HepG2 (cell line): ENCODE results near the gene GSC2. TPM values are rescaled to one million over a fixed set of nuclear protein-coding genes. Genes with fewer than 3 reads are reported as not detected.

Experiments used
- HES4 ChIP-seq: sonication (generic); formaldehyde crosslinking; IDR thresholded peaks from 2 replicates; pipeline ENCODE4 v1.9.0; 2021; ENCODE audit warnings: mild to moderate bottlenecking, missing genetic modification reagents, borderline replicate concordance
- HHEX ChIP-seq: IDR thresholded peaks from 2 replicates; pipeline ENCODE4 v1.6.1; 2016; ENCODE audit warnings: control low read depth
- HNRNPUL1 ChIP-seq: fragments of 200-400 bp; formaldehyde crosslinking; IDR thresholded peaks from 2 replicates; pipeline ENCODE4 v1.6.1; 2017; ENCODE audit warnings: low read depth, mild to moderate bottlenecking, low read length, moderate library complexity
- KAT7 ChIP-seq: IDR thresholded peaks from 2 replicates; pipeline ENCODE4 v1.6.1; 2018; ENCODE audit warnings: borderline replicate concordance, missing compliant biosample characterization
- KMT2A ChIP-seq: sonication (generic); formaldehyde crosslinking; IDR thresholded peaks from 2 replicates; pipeline ENCODE4 v1.4.0; 2020; ENCODE audit warnings: missing genetic modification reagents
- PHF5A ChIP-seq: IDR thresholded peaks from one replicate; pipeline ENCODE4 v1.6.1; 2018; ENCODE audit warnings: low read depth, missing genetic modification reagents; ENCODE audit not compliant: unreplicated experiment
- RBFOX2 ChIP-seq: fragments of 200-400 bp; formaldehyde crosslinking; IDR thresholded peaks from 2 replicates; pipeline ENCODE4 v1.6.1; 2017; ENCODE audit warnings: low read depth, mild to moderate bottlenecking, low read length
- SNRNP70 ChIP-seq: fragments of 200-400 bp; formaldehyde crosslinking; IDR thresholded peaks from 2 replicates; pipeline ENCODE4 v1.6.1; 2017; ENCODE audit warnings: mild to moderate bottlenecking, low read depth, low read length, moderate library complexity
- ZBTB8A ChIP-seq: sonication (generic); formaldehyde crosslinking; IDR thresholded peaks from 2 replicates; pipeline ENCODE4 v1.4.0; 2020; ENCODE audit warnings: mild to moderate bottlenecking, low read depth, missing genetic modification reagents, borderline replicate concordance
- ZFP1 ChIP-seq: IDR thresholded peaks from 2 replicates; pipeline ENCODE4 v1.6.1; 2016
- ZFYVE20 ChIP-seq: sonication (generic); formaldehyde crosslinking; IDR thresholded peaks from 2 replicates; pipeline ENCODE4 v1.8.0; 2023; ENCODE audit warnings: low read depth, mild to moderate bottlenecking, moderate library complexity, missing genetic modification reagents, borderline replicate concordance
- ZNF430 ChIP-seq: sonication (generic); formaldehyde crosslinking; IDR thresholded peaks from 2 replicates; pipeline ENCODE4 v1.9.0; 2021; ENCODE audit warnings: mild to moderate bottlenecking, missing genetic modification reagents
- ZNF569 ChIP-seq: sonication (generic); formaldehyde crosslinking; IDR thresholded peaks from 2 replicates; pipeline ENCODE4 v1.5.0; 2020; ENCODE audit warnings: mild to moderate bottlenecking, missing genetic modification reagents, moderate library complexity, borderline replicate concordance
- polyA plus RNA-seq, 8 experiments: library from polyadenylated mRNA; depleted of rRNA in 3 of 8; stranded (reverse) in 7 of 8; unstranded in 1 of 8; fragments of >200 nt; fragmentation: Illumina TruSeq in 4 of 8; extraction: Trizol in 4 of 8; gene quantifications; 2 replicates each; pipeline versions ENCODE4 v1.2.1 to v1.2.3, GENCODE V29; 2011 to 2016; ENCODE audit warnings: low read depth in 4 of 8, missing spikeins in 1 of 8, mixed read lengths in 1 of 8; ENCODE audit not compliant: insufficient read depth in 1 of 8
- total RNA-seq, 5 experiments: library from RNA; depleted of rRNA; stranded (reverse); fragments of >200 nt; fragmentation: Illumina TruSeq; extraction: Trizol; gene quantifications; 2 replicates each; pipeline ENCODE4 v1.2.3, GENCODE V29; 2016; ENCODE audit warnings: low read depth in 1 of 5
- TF ChIP-seq, protein P1 (sequence below): sonication (generic); formaldehyde crosslinking; IDR thresholded peaks from 2 replicates; pipeline ENCODE4 v1.8.0; 2022; ENCODE audit warnings: missing genetic modification reagents, mild to moderate bottlenecking, inconsistent platforms, borderline replicate concordance
- TF ChIP-seq, protein P2 (sequence below): sonication (generic); formaldehyde crosslinking; IDR thresholded peaks from 2 replicates; pipeline ENCODE4 v1.8.1; 2023; ENCODE audit warnings: missing genetic modification reagents, inconsistent platforms, borderline replicate concordance
- TF ChIP-seq, protein P3 (sequence below): IDR thresholded peaks from 2 replicates; pipeline ENCODE4 v1.6.1; 2018; ENCODE audit warnings: missing genetic modification reagents
- TF ChIP-seq, protein P4 (sequence below): IDR thresholded peaks from 2 replicates; pipeline ENCODE4 v1.6.1; 2016; ENCODE audit warnings: mild to moderate bottlenecking
- TF ChIP-seq, protein P5 (sequence below): sonication (generic); formaldehyde crosslinking; conservative IDR thresholded peaks from 2 replicates; pipeline ENCODE4 v1.8.0; 2022; ENCODE audit warnings: low read depth, missing genetic modification reagents
- TF ChIP-seq, protein P6 (sequence below): sonication (generic); formaldehyde crosslinking; IDR thresholded peaks from 2 replicates; pipeline ENCODE4 v1.9.0; 2021; ENCODE audit warnings: missing genetic modification reagents, borderline replicate concordance

The GSC2 gene
- total and polyA plus RNA-seq, 2 of the 13 experiments (the other 11 are each of a cell fraction or from before 2014, with no cell fraction given), result not detected

DNA sequence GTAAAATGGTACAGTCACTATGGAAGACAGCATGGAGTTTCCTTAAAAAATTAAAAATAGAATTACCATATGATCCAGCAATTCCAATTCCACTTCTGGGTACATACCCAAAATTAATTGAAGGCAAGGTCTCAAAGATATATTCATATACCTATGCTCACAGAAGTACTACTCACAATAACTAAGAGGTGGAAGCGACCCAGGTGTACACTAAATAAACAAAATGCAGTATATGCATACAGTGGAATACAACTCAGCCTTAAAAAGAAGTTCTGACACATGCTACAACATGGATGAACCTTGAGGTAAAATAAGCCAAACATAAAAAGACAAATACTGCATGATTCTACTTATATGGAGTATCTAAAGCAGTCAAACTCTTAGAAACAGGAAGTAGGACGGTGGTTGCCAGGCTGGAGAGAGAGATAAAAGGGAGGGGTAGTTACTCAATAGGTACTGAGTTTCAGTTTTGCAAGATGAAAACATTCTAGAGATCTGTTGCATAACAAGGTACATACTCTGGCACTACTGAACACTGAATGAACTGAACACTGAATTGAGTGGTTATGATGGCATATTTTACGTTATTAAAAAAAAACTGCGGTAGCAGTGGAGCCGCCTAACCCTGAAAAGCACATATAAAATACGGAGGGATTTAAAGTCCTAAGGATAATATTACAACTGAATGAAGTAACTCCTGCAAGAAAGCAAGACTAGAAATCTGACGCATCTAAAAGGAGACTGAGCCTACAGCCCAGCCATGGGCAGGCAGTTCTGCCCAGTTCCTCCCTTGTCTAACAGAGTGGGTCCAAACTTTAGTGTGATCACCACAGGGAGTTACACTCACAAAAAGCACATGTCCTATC lies 40.7 kb downstream of the GSC2 start (continued):
- no peak for TF ChIP-seq ZBTB8A (CRISPR knock-in tag)
- no peak for TF ChIP-seq ZNF430 (CRISPR knock-in tag)
- TF ChIP-seq HES4 (CRISPR knock-in tag), result no peak
- TF ChIP-seq, protein P1, sequence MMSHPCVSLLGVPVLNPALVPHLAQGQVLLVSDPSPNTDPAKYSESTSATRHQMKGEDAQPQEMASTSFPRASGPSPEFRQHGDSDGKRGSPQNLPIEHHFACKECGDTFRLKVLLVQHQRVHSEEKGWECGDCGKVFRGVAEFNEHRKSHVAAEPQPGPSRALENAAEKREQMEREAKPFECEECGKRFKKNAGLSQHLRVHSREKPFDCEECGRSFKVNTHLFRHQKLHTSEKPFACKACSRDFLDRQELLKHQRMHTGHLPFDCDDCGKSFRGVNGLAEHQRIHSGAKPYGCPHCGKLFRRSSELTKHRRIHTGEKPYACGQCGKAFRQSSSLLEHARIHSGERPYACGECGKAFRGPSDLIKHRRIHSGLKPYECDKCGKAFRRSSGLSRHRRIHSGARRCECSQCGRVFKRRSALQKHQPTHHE (CRISPR knock-in tag), result no peak
- TF ChIP-seq, protein P2, sequence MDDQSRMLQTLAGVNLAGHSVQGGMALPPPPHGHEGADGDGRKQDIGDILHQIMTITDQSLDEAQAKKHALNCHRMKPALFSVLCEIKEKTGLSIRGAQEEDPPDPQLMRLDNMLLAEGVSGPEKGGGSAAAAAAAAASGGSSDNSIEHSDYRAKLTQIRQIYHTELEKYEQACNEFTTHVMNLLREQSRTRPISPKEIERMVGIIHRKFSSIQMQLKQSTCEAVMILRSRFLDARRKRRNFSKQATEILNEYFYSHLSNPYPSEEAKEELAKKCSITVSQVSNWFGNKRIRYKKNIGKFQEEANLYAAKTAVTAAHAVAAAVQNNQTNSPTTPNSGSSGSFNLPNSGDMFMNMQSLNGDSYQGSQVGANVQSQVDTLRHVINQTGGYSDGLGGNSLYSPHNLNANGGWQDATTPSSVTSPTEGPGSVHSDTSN (CRISPR knock-in tag), result no peak
- TF ChIP-seq ZFYVE20 (CRISPR knock-in tag), result no peak
- no peak for TF ChIP-seq SNRNP70
- TF ChIP-seq, protein P3, sequence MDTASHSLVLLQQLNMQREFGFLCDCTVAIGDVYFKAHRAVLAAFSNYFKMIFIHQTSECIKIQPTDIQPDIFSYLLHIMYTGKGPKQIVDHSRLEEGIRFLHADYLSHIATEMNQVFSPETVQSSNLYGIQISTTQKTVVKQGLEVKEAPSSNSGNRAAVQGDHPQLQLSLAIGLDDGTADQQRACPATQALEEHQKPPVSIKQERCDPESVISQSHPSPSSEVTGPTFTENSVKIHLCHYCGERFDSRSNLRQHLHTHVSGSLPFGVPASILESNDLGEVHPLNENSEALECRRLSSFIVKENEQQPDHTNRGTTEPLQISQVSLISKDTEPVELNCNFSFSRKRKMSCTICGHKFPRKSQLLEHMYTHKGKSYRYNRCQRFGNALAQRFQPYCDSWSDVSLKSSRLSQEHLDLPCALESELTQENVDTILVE (CRISPR knock-in tag), result no peak; the same call in 1 of the 2 replicates
- TF ChIP-seq, protein P4, sequence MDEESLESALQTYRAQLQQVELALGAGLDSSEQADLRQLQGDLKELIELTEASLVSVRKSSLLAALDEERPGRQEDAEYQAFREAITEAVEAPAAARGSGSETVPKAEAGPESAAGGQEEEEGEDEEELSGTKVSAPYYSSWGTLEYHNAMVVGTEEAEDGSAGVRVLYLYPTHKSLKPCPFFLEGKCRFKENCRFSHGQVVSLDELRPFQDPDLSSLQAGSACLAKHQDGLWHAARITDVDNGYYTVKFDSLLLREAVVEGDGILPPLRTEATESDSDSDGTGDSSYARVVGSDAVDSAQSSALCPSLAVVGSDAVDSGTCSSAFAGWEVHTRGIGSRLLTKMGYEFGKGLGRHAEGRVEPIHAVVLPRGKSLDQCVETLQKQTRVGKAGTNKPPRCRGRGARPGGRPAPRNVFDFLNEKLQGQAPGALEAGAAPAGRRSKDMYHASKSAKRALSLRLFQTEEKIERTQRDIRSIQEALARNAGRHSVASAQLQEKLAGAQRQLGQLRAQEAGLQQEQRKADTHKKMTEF (CRISPR knock-in tag), result peak; percentile 58
- TF ChIP-seq KAT7 (CRISPR knock-in tag), result 0 out of 2 replicates have a peak, but pooled peaks have one; percentile 64
- TF ChIP-seq HNRNPUL1, result no peak
- no peak for TF ChIP-seq HHEX
- TF ChIP-seq RBFOX2, result no peak
- peak; percentile 49; the same call in 1 of the 2 replicates for TF ChIP-seq ZFP1 (CRISPR knock-in tag)
- TF ChIP-seq ZNF569, result no peak
- TF ChIP-seq, protein P5, sequence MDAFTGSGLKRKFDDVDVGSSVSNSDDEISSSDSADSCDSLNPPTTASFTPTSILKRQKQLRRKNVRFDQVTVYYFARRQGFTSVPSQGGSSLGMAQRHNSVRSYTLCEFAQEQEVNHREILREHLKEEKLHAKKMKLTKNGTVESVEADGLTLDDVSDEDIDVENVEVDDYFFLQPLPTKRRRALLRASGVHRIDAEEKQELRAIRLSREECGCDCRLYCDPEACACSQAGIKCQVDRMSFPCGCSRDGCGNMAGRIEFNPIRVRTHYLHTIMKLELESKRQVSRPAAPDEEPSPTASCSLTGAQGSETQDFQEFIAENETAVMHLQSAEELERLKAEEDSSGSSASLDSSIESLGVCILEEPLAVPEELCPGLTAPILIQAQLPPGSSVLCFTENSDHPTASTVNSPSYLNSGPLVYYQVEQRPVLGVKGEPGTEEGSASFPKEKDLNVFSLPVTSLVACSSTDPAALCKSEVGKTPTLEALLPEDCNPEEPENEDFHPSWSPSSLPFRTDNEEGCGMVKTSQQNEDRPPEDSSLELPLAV (CRISPR knock-in tag), result no peak
- peak; percentile 61; the same call in 1 of the 2 replicates for TF ChIP-seq KMT2A (CRISPR knock-in tag)
- TF ChIP-seq, protein P6, sequence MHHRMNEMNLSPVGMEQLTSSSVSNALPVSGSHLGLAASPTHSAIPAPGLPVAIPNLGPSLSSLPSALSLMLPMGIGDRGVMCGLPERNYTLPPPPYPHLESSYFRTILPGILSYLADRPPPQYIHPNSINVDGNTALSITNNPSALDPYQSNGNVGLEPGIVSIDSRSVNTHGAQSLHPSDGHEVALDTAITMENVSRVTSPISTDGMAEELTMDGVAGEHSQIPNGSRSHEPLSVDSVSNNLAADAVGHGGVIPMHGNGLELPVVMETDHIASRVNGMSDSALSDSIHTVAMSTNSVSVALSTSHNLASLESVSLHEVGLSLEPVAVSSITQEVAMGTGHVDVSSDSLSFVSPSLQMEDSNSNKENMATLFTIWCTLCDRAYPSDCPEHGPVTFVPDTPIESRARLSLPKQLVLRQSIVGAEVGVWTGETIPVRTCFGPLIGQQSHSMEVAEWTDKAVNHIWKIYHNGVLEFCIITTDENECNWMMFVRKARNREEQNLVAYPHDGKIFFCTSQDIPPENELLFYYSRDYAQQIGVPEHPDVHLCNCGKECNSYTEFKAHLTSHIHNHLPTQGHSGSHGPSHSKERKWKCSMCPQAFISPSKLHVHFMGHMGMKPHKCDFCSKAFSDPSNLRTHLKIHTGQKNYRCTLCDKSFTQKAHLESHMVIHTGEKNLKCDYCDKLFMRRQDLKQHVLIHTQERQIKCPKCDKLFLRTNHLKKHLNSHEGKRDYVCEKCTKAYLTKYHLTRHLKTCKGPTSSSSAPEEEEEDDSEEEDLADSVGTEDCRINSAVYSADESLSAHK, result no peak
- TF ChIP-seq PHF5A (CRISPR knock-in tag), result peak; percentile 58
